Naive B cell (primary cell): Measurements from ENCODE around the gene ZNF473. TPM values are rescaled to one million over a fixed set of nuclear protein-coding genes. Genes with fewer than 3 reads are reported as not detected.
A peak's percentile ranks its signal among the peaks of the same experiment; 100 is the strongest.

ENCODE experiments used
- ATAC-seq, 2 donors: fragments of 150-1000 bp; cut with Tn5 transposase; 2 replicates each; pipeline ENCODE4 v1.10.0; 2021; ENCODE audit warnings: low read depth in 2 of 2, mild to moderate bottlenecking in 2 of 2, moderate library complexity in 2 of 2
- DNase-seq: peaks from one replicate; pipeline ENCODE4 v3.0.0; 2022
- H3K27ac Mint-ChIP-seq, 6 donors: one replicate each; pipeline ENCODE4 v1.8.0; 2020 to 2022; ENCODE audit warnings: mild to moderate bottlenecking in 6 of 6, mixed read lengths in 6 of 6, moderate library complexity in 5 of 6, inconsistent platforms in 2 of 6
- H3K27me3 Mint-ChIP-seq, 3 donors: one replicate each; pipeline ENCODE4 v1.8.0; 2021 to 2022; ENCODE audit warnings: mixed read lengths in 3 of 3, mild to moderate bottlenecking in 1 of 3
- H3K36me3 Mint-ChIP-seq, 2 donors: one replicate each; pipeline ENCODE4 v1.8.0; 2020 to 2022; ENCODE audit warnings: mixed read lengths in 2 of 2, inconsistent platforms in 1 of 2, mild to moderate bottlenecking in 1 of 2
- H3K4me1 Mint-ChIP-seq, 3 donors: one replicate each; pipeline ENCODE4 v1.8.0; 2020 to 2022; ENCODE audit warnings: mixed read lengths in 3 of 3, inconsistent platforms in 1 of 3, mild to moderate bottlenecking in 1 of 3, moderate library complexity in 1 of 3
- H3K4me3 Mint-ChIP-seq, 8 donors: one replicate each; pipeline ENCODE4 v1.8.0; 2020 to 2022; ENCODE audit warnings: mild to moderate bottlenecking in 8 of 8, mixed read lengths in 8 of 8, moderate library complexity in 8 of 8, inconsistent platforms in 2 of 8
- H3K9me3 Mint-ChIP-seq, 7 donors: one replicate each; pipeline ENCODE4 v1.8.0; 2020 to 2022; ENCODE audit warnings: mixed read lengths in 7 of 7, mild to moderate bottlenecking in 5 of 7, inconsistent platforms in 2 of 7, moderate library complexity in 1 of 7
- polyA plus RNA-seq, 6 donors: library from polyadenylated mRNA; unstranded; fragments of 300-500 nt; fragmentation: Illumina TruSeq; gene quantifications; one replicate each; pipeline ENCODE4 v1.2.3, GENCODE V29; 2021; ENCODE audit warnings: low read depth in 6 of 6

The ZNF473 gene
- polyA plus RNA-seq, 6 donors from 2014 or later: 3.1 to 8.6 (median 5.4) TPM

DNA sequence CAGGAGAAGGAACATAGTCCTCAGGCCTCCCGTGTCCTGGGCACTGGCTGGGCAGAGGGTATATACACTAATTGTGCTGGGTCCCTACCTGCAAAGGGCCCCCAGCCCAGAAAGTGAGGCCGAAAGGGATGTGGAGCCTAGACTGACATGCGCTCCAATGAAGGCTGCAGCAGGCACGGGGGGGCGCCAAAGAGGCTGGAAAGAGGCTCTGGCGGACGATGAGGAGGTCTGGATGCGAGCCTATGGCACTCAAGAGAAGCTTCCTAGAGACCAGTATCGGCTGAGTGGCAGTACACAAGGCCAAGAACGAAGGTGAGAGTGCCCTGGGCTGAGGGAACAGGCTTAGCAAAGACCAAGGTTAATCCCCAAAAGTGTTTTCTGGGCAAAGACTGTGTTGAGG lies 17.3 kb upstream of the ZNF473 start:
- Mint-ChIP-seq H3K4me1 (peaks cover 0 to 13% (median 4%) of the 10 kb centered on the region in 3 donors), H3K36me3 (peaks cover 5 to 38% of the 10 kb centered on the region in 2 donors), H3K4me3 (no peak overlapping the region), H3K27ac (peak overlapping the region in 2 of 6 donors; percentile 31 to 50), H3K9me3 (no peaks in the 10 kb centered on the region), H3K27me3 (no peaks in the 10 kb centered on the region)
- DNase-seq: no peak
- ATAC-seq: no peak

DNA sequence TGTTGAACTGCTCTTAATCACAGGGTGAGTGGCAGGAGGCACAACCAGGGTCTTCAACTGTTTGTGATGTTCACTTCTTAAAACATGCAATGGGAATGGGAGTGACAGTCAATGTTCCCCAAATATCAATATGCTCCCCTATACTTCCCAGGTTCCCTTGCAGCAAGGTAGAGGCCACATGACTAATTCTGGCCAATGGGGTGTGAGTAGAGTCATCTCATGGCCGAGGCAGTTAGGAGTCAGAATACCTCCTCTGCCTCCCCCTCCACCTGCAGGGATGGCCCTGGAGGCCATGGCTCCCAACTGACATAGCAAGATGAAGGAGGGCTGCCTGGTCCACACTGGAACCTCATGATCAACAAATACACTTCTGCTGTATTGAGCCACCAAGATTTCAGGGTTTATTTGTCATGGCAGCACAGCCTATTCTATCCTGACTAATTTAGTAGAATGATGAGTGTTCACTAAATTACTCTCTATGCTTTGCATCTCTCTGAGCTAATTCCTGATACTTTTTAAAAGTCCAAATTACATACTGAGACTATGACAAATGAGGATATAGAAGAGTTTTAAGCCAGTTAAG lies 9.5 kb upstream of the ZNF473 start:
- H3K36me3 Mint-ChIP-seq: peaks cover 28 to 36% of the 10 kb centered on the region in 2 donors
- H3K9me3 Mint-ChIP-seq: no peaks in the 10 kb centered on the region
- H3K4me3 Mint-ChIP-seq: no peak overlapping the region
- no peak overlapping the region for H3K27ac Mint-ChIP-seq
- ATAC-seq (no peak), DNase-seq (no peak)
- H3K4me1 Mint-ChIP-seq: peaks cover 5 to 24% (median 5%) of the 10 kb centered on the region in 3 donors
- no peaks in the 10 kb centered on the region for H3K27me3 Mint-ChIP-seq

DNA sequence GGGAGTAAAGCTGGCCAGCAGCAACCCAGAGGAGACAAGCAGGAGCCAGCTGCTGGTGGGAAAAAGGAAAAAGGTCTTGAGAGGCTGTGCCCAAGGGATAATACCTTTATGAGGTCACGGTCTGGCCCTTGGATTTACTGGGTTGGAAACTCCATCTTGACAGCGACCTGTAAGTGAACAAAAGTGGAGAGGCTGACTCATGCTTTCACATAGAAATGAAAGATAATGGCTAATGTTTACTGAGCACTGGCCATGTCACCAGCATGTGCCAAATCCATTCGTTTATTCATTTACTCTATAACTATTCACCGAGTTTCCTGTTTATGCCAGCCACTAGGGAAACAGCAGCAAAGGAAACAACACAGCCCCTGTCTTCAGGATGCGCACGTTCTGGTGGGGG lies 5.3 kb upstream of the ZNF473 start:
- DNase-seq (no peak), ATAC-seq (no peak)
- H3K9me3 Mint-ChIP-seq: no peaks in the 10 kb centered on the region
- H3K4me1 Mint-ChIP-seq: peaks cover 21 to 30% (median 23%) of the 10 kb centered on the region in 3 donors
- H3K27ac Mint-ChIP-seq: no peak overlapping the region
- no peaks in the 10 kb centered on the region for H3K27me3 Mint-ChIP-seq
- H3K4me3 Mint-ChIP-seq: peak overlapping the region in 1 of 8 donors; percentile 48
- peaks cover 13% of the 10 kb centered on the region in 2 donors for H3K36me3 Mint-ChIP-seq

DNA sequence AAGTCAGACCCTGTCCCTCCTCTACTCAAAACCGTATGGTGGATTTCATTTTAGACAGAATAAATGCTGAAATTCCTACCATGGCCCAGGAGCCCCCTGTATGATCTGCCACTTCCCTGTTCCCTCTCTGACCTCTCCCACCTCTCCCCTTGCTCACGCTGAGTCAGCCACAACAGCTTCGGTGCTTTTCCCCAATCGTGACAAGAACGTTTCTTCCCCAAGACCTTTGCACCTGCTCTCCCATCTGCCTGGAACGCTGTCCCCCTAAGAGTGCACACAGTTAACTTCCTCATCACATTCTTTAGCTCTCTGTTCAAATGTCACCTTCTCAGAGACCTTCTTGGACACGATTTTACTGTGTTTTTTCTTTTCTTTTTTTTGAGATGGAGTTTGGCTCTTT lies 3.0 kb upstream of the ZNF473 start:
- Mint-ChIP-seq H3K27ac (peak overlapping the region in 3 of 6 donors; percentile 29 to 99 (median 84)), H3K27me3 (no peaks in the 10 kb centered on the region), H3K4me1 (peaks cover 26 to 47% (median 43%) of the 10 kb centered on the region in 3 donors), H3K36me3 (no peaks in the 10 kb centered on the region), H3K9me3 (peaks cover 0 to 2% (median 0%) of the 10 kb centered on the region in 7 donors), H3K4me3 (peak overlapping the region in 2 of 8 donors; percentile 21 to 52)
- no peak for ATAC-seq
- no peak for DNase-seq

DNA sequence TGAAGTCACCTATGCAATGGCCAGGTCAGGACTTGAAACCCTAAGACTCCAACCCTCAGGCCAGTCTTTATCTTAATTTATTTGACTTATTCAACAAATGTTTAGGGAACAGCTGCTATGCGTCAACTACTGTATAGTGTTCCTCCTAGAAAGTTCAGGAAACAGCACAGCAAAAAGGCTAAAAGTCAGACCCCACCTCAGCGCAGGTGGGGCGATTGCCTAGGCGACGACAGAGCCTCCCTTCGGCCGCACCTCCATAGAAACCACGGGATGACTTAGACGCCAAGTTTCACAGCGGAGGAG lies 1.1 kb upstream of the ZNF473 start:
- DNase-seq: no peak

DNA sequence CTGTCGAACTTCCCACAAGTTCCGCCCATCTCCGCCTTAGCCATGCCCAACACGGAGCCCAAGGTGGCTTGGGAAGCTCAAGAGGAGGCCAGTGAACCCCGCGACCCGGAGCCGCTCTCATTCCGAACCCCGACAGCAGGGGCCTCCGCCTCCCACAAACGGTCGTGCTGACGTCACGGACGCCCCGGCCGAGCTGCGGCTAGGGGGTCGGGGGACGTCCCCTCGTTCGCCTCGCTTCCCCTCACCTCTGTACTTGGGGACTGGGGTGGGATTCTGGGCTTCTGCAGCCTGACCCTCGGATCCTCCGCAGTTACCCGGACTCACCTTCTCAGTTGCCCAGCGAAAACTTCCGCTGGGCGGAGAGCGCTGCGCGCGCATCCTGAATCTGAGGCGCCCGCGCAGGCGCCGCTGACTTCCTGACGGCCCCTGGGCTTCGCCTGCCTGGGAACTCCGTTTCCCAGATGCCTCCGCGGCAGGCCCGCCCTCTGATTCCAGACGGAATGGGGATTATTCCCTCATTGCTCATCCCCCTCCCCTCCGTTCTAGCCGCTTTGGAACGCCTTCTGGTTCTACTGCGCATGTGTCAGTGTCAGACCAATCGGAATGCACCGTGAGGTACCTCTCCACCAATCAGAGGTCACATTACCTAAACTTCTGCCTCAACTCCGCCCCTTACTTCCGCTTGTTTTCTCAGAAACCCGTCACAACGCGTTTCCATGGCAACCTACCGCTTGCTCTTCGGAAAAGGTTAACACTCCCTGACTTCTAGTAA lies 597 bp upstream of the ZNF473 start, which contains the start of gene VRK3:
Gene VRK3 (minus strand): TSS at position 351 of the 772 bp plus-strand sequence. CDS start 9,210 bp downstream, outside the sequence.
- Mint-ChIP-seq H3K4me1 (peaks cover 26 to 47% (median 43%) of the 10 kb centered on the region in 3 donors), H3K27me3 (no peaks in the 10 kb centered on the region), H3K9me3 (peaks cover 0 to 2% (median 0%) of the 10 kb centered on the region in 7 donors), H3K4me3 (peak within 1 kb of the TSS; percentile 90 to 98 (median 96)), H3K36me3 (no peaks in the 10 kb centered on the region), H3K27ac (peak within 1 kb of the TSS; percentile 99 to 100 (median 100))
- peak; percentile 98 for DNase-seq
- ATAC-seq: peak; percentile 75 to 78

More for the DNA sequence above, 1.1 kb upstream of the ZNF473 start:
- no peak for ATAC-seq
- Mint-ChIP-seq H3K27ac (peak overlapping the region; percentile 99 to 100 (median 100)), H3K36me3 (no peaks in the 10 kb centered on the region), H3K9me3 (peaks cover 0 to 2% (median 0%) of the 10 kb centered on the region in 7 donors), H3K4me3 (peak overlapping the region; percentile 90 to 98 (median 96)), H3K27me3 (no peaks in the 10 kb centered on the region), H3K4me1 (peaks cover 26 to 47% (median 43%) of the 10 kb centered on the region in 3 donors)

DNA sequence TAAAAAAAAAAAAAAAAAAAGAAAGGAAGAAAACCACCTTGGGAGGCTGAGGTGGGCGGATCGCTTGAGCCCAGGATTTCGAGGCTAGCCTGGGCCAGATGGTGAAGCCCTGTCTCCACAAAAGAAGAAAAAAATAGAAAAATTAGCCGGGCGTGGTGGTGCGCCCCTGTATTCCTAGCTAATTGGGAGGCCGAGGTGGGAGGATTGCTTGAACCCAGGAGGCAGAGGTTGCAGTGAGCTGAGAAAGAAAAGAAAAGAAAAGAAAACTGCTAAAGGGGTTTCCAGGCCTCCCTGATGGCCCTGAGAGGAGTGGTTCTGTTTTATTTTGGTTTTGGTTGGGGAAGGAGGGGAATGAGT lies 723 bp downstream of the ZNF473 start:
- no peak for DNase-seq
- Mint-ChIP-seq H3K27me3 (no peaks in the 10 kb centered on the region), H3K27ac (peak overlapping the region; percentile 99 to 100 (median 100)), H3K4me1 (peaks cover 30 to 48% (median 43%) of the 10 kb centered on the region in 3 donors), H3K9me3 (peaks cover 0 to 2% (median 0%) of the 10 kb centered on the region in 7 donors), H3K4me3 (peak overlapping the region; percentile 88 to 98 (median 94)), H3K36me3 (peaks cover 4% of the 10 kb centered on the region in 2 donors)
- ATAC-seq: no peak

DNA sequence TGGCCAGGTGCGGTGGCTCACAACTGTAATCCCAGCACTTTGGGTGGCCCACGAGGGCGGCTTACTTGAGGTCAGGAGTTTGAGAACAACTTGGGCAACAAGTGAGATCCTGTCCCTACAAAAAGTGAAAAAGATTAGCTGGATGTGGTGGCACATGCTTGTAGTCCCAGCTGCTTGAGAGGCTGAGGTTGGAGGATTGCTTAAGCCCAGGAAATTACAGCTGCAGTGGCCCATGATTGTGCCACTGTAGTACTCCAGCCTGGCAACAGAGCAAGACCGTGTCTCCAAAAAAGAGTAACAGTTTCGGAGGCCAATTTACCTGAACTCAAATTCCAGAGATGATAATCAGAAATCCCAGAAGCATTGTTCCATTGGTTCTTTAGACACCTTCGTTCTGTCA lies 4.4 kb downstream of the ZNF473 start:
- no peak overlapping the region for H3K4me3 Mint-ChIP-seq
- peaks cover 0 to 3% (median 0%) of the 10 kb centered on the region in 7 donors for H3K9me3 Mint-ChIP-seq
- no peak for ATAC-seq
- no peak for DNase-seq
- H3K4me1 Mint-ChIP-seq: peaks cover 26 to 33% (median 30%) of the 10 kb centered on the region in 3 donors
- no peak overlapping the region for H3K27ac Mint-ChIP-seq
- H3K27me3 Mint-ChIP-seq: no peaks in the 10 kb centered on the region
- peaks cover 19 to 38% of the 10 kb centered on the region in 2 donors for H3K36me3 Mint-ChIP-seq

DNA sequence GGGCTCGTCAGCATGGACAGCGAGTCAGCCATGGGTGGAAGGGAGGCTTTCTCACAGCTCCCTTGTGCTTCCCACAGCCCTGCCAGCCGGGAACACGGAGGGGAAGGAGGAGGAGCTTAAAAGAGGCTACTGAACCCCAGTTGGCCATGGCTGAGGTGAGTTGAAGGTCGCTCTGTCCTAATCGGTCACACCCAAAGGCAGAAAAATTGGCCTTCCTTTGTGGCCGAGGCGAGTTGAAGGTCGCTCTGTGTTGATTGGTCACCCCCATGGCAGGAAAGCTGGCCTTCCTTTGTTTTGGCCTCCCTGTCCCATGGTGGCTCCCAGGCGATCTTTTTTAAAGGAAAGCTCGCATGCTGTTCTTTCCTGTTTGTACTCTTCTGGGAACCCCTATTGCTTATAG lies 5.1 kb downstream of the ZNF473 start:
- H3K4me1 Mint-ChIP-seq: peaks cover 23 to 29% (median 29%) of the 10 kb centered on the region in 3 donors

DNA sequence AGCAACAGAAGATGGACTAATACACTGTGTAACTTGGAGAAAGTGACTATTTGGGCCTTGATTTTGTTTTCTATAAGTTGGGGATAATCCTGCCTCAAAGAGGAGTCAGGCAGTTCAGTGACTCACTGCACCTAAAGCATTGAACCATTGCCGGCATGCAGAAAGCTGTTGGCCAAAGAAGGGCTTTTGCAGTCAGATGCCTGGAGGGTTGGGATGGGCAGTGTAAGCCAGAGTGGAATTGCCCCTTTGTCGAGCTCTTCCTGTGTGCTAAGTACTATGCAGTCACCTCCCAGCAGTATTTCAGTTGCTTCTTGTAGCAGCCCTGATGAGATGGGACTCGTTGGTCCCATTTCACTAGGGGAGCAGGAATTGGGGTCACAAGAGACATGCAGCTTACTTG lies 11.1 kb downstream of the ZNF473 start:
- peaks cover 4 to 17% (median 8%) of the 10 kb centered on the region in 3 donors for H3K4me1 Mint-ChIP-seq
- H3K36me3 Mint-ChIP-seq: peaks cover 36 to 65% of the 10 kb centered on the region in 2 donors
- no peak overlapping the region for H3K4me3 Mint-ChIP-seq
- DNase-seq: no peak
- no peaks in the 10 kb centered on the region for H3K27me3 Mint-ChIP-seq
- no peak for ATAC-seq
- H3K9me3 Mint-ChIP-seq: peaks cover 0 to 3% (median 0%) of the 10 kb centered on the region in 7 donors
- H3K27ac Mint-ChIP-seq: peak overlapping the region in 1 of 6 donors; percentile 64

More for the DNA sequence above, 5.1 kb downstream of the ZNF473 start:
- Mint-ChIP-seq H3K4me3 (no peak overlapping the region), H3K9me3 (peaks cover 0 to 3% (median 0%) of the 10 kb centered on the region in 7 donors), H3K36me3 (peaks cover 19 to 46% of the 10 kb centered on the region in 2 donors), H3K27me3 (no peaks in the 10 kb centered on the region), H3K27ac (peak overlapping the region in 1 of 6 donors; percentile 65)
- DNase-seq (no peak), ATAC-seq (no peak)

DNA sequence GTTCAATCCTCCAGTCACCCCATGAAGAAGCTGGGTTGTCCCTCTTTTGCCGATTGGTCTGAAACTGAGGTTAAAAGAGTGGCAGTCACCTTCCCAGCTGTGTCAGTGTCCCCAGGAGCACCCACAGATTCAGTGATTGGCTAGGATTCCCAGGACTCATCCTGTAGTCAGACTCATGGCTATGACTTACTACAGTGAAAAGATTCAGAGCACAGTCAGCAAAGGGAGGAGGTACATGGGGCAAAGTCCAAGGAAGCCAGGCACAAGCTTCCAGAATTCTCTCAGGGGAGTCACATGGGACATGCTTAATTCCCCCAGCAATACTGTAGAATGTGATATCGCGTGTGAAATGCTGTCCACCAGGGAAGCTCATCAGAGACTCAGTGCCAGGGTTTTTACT lies 14.2 kb downstream of the ZNF473 start:
- peaks cover 16 to 21% (median 19%) of the 10 kb centered on the region in 7 donors for H3K9me3 Mint-ChIP-seq
- peaks cover 50 to 66% of the 10 kb centered on the region in 2 donors for H3K36me3 Mint-ChIP-seq
- H3K27ac Mint-ChIP-seq: peak overlapping the region in 3 of 6 donors; percentile 28 to 85 (median 55)
- peaks cover 0 to 12% (median 0%) of the 10 kb centered on the region in 3 donors for H3K4me1 Mint-ChIP-seq
- H3K4me3 Mint-ChIP-seq: no peak overlapping the region
- DNase-seq: no peak
- H3K27me3 Mint-ChIP-seq: no peaks in the 10 kb centered on the region
- no peak for ATAC-seq

DNA sequence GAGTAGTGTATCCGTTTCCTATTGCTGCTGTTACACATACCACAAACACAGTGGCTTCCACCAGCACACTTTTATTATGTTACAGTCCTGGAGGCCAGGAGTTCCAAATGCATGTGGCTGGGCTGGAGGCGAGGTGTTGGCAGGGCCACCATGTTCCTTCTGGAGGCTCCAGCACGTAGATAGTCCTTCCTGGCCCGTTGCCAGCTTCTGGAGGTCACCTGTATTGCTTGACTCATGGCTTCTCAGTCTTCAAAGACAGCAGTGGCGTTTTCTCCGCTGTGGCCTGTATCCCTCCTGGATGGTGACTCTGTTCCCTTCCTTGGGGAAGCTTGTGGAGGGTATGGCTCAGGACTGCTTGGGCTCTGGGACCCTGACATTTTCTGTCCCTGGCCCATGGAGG lies 15.2 kb downstream of the ZNF473 start:
- DNase-seq (no peak), ATAC-seq (no peak)
- H3K27ac Mint-ChIP-seq: peak overlapping the region in 1 of 6 donors; percentile 5
- no peak overlapping the region for H3K4me3 Mint-ChIP-seq
- H3K4me1 Mint-ChIP-seq: peaks cover 0 to 8% (median 0%) of the 10 kb centered on the region in 3 donors
- H3K9me3 Mint-ChIP-seq: peaks cover 19 to 31% (median 29%) of the 10 kb centered on the region in 7 donors
- H3K27me3 Mint-ChIP-seq: no peaks in the 10 kb centered on the region
- peaks cover 60 to 68% of the 10 kb centered on the region in 2 donors for H3K36me3 Mint-ChIP-seq

DNA sequence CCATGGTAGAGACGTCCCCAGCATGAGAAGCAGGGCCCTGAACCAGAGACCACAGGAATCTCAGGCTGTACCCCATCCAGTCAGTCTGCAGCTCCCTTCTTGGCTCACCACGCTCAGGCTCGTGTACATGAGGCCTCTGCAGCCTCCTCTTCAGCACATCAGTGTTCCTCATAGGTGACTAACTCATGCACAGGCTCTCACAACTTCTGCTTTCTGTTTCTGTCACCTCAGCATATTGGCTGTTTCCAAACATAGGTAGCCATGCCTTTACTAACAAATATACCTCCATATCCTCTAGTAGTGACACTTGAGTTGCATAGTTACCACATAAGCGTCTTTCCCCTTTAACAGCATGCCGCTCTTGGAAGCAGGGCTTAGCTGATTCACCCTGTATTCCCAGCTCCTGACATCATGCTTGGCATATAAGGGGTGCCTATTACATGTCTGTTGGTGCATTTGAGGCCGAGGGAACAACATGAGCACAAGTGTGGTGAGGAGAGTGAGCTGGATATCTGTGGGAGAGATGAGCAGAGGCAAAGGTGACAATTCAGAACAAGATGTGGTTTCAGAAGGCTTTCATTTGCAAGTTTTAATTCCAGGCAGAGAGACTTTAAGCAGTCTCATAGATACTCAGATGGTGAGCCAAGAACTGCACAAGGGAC lies 16.7 kb downstream of the ZNF473 start:
- Mint-ChIP-seq H3K9me3 (peaks cover 19 to 44% (median 32%) of the 10 kb centered on the region in 7 donors), H3K4me3 (peak overlapping the region in 2 of 8 donors; percentile 30 to 52), H3K36me3 (peaks cover 61 to 69% of the 10 kb centered on the region in 2 donors), H3K27ac (peak overlapping the region in 3 of 6 donors; percentile 43 to 77 (median 50)), H3K27me3 (no peaks in the 10 kb centered on the region), H3K4me1 (peaks cover 0 to 8% (median 0%) of the 10 kb centered on the region in 3 donors)
- no peak for DNase-seq
- no peak for ATAC-seq
